HCT116 (cell line): Measurements from ENCODE around the gene TSPAN2. TPM values are rescaled to one million over a fixed set of nuclear protein-coding genes. Genes with fewer than 3 reads are reported as not detected.

Source experiments
- ATAC-seq: fragments of 200-7000 bp; cut with Tn5 transposase; 2 replicates; pipeline ENCODE4 v1.9.1; 2020; ENCODE audit warnings: mild to moderate bottlenecking, moderate library complexity
- BruUV-seq: library from RNA; stranded (reverse); fragments of 400-500 nt; replicated peaks from 2 replicates; lab custom pipeline; 2021; lab: Mats Ljungman, UMichigan
- CTCF ChIA-PET: fragments of 300-600 bp; sonication (Branson Sonifier 250); formaldehyde crosslinking; loops from one replicate; lab custom pipeline; 2021; ENCODE audit warnings: antibody characterized with exemption; lab: Charles Lee
- POLR2A ChIA-PET: fragments of 300-600, 350-600 bp; sonication (Branson Sonifier 250); formaldehyde crosslinking; loops from one replicate; lab custom pipeline; 2021; ENCODE audit warnings: antibody characterized with exemption; lab: Charles Lee
- RAD21 ChIA-PET, 2 experiments: fragments of 300-600 bp; sonication (Branson Sonifier 250); formaldehyde crosslinking; loops; one replicate each; lab custom pipeline; 2023; ENCODE audit warnings: low total read pairs in 2 of 2; ENCODE audit not compliant: uncharacterized antibody in 2 of 2, unreplicated experiment in 2 of 2, low non-redundant PET in 1 of 2; lab: Charles Lee
- DNase-seq: peaks from one replicate; pipeline ENCODE4 v3.0.0-alpha.2; 2010; ENCODE audit warnings: low read depth, low spot score
- H2AFZ ChIP-seq: fragments of 200-600 bp; shearing (Covaris generic), sonication (generic); 2 replicates; pipeline ENCODE4 v1.6.1; 2017; ENCODE audit warnings: low read depth, mixed run types, mixed read lengths, antibody characterized with exemption, low read length; ENCODE audit not compliant: poor library complexity, severe bottlenecking
- H3K27ac ChIP-seq: 2 replicates; pipeline ENCODE4 v1.5.1; 2012; ENCODE audit warnings: low read depth, low read length
- H3K27me3 ChIP-seq: fragments of 200-600 bp; sonication (generic); 2 replicates; pipeline ENCODE4 v1.6.1; 2016; ENCODE audit warnings: mixed run types, low read length, mixed read lengths; ENCODE audit not compliant: insufficient read depth
- H3K36me3 ChIP-seq, 2 experiments: fragments of 200-500 bp in 1 of 2; fragments of 200-600 bp in 1 of 2; sonication (Bioruptor generic) in 1 of 2; sonication (generic) in 1 of 2; 2 replicates each; pipeline versions ENCODE4 v1.5.1 to v1.6.1; 2014 to 2016; ENCODE audit warnings: low read length in 2 of 2, inconsistent platforms in 1 of 2, mixed read lengths in 1 of 2, mixed run types in 1 of 2; ENCODE audit not compliant: insufficient read depth in 2 of 2, control insufficient read depth in 1 of 2
- H3K4me1 ChIP-seq, 2 experiments: fragments of 200-600 bp in 1 of 2; sonication (generic) in 1 of 2; 2 replicates each; pipeline versions ENCODE4 v1.5.1 to v1.6.1; 2012 to 2017; ENCODE audit warnings: low read length in 2 of 2, inconsistent platforms in 1 of 2, mild to moderate bottlenecking in 1 of 2, mixed read lengths in 1 of 2, mixed run types in 1 of 2, moderate library complexity in 1 of 2; ENCODE audit not compliant: insufficient read depth in 2 of 2, control insufficient read depth in 1 of 2
- H3K4me2 ChIP-seq: fragments of 200-600 bp; sonication (generic); 2 replicates; pipeline ENCODE4 v1.6.1; 2017; ENCODE audit warnings: mixed run types, low read length, mixed read lengths
- H3K4me3 ChIP-seq, 2 experiments: fragments of 200-600 bp in 1 of 2; sonication (generic) in 1 of 2; replicated peaks in 1 of 2; 2 replicates each; pipeline ENCODE4 v1.5.1; 2011 to 2016; ENCODE audit warnings: low read length in 2 of 2, control low read depth in 1 of 2, low read depth in 1 of 2, mild to moderate bottlenecking in 1 of 2, mixed read lengths in 1 of 2, mixed run types in 1 of 2
- H3K79me2 ChIP-seq: fragments of 200-600 bp; sonication (generic); 2 replicates; pipeline ENCODE4 v1.6.1; 2017; ENCODE audit warnings: mild to moderate bottlenecking, mixed run types, low read length, moderate library complexity, mixed read lengths; ENCODE audit not compliant: insufficient read depth
- H3K9ac ChIP-seq: fragments of 200-600 bp; sonication (generic); 2 replicates; pipeline ENCODE4 v1.6.1; 2016; ENCODE audit warnings: low read length, mixed read lengths
- H3K9me2 ChIP-seq: fragments of 200-600 bp; sonication (generic), shearing (Covaris generic); 2 replicates; pipeline ENCODE4 v1.6.1; 2017; ENCODE audit warnings: mixed run types, mild to moderate bottlenecking, moderate library complexity; ENCODE audit not compliant: insufficient read depth
- H3K9me3 ChIP-seq, 2 experiments: fragments of 200-500 bp in 1 of 2; fragments of 200-600 bp in 1 of 2; sonication (Bioruptor generic) in 1 of 2; sonication (generic) in 1 of 2; 2 replicates each; pipeline ENCODE4 v1.6.1; 2014 to 2017; ENCODE audit warnings: low read length in 2 of 2, mixed read lengths in 2 of 2, inconsistent platforms in 1 of 2, low read depth in 1 of 2, mild to moderate bottlenecking in 1 of 2, mixed run types in 1 of 2, moderate library complexity in 1 of 2; ENCODE audit not compliant: control insufficient read depth in 1 of 2, insufficient read depth in 1 of 2
- H4K20me1 ChIP-seq: fragments of 200-600 bp; sonication (generic), shearing (Covaris generic); 2 replicates; pipeline ENCODE4 v1.6.1; 2017; ENCODE audit warnings: mixed run types, mild to moderate bottlenecking, moderate library complexity; ENCODE audit not compliant: insufficient read depth
- CBX3 ChIP-seq: IDR thresholded peaks from 2 replicates; pipeline ENCODE4 v1.6.1; 2012; ENCODE audit warnings: low read depth
- CEBPB ChIP-seq: IDR thresholded peaks from 2 replicates; pipeline ENCODE4 v1.6.1; 2012; ENCODE audit warnings: low read depth
- EGR1 ChIP-seq: IDR thresholded peaks from 2 replicates; pipeline ENCODE4 v1.6.1; 2012; ENCODE audit warnings: low read depth
- ELF1 ChIP-seq: IDR thresholded peaks from 2 replicates; pipeline ENCODE4 v1.6.1; 2012; ENCODE audit warnings: low read depth, borderline replicate concordance
- EZH2phosphoT487 ChIP-seq: fragments of 200-600 bp; IDR thresholded peaks from 2 replicates; pipeline ENCODE4 v1.6.1; 2018; ENCODE audit warnings: antibody characterized with exemption, borderline replicate concordance
- POLR2AphosphoS5 ChIP-seq: IDR thresholded peaks from 2 replicates; pipeline ENCODE4 v1.6.1; 2011; ENCODE audit warnings: mild to moderate bottlenecking, low read depth, low read length, moderate library complexity
- SP1 ChIP-seq: IDR thresholded peaks from 2 replicates; pipeline ENCODE4 v1.6.1; 2012; ENCODE audit warnings: low read depth
- SRF ChIP-seq: IDR thresholded peaks from 2 replicates; pipeline ENCODE4 v1.6.1; 2012; ENCODE audit warnings: low read depth
- TCF7L2 ChIP-seq: IDR thresholded peaks from 2 replicates; pipeline ENCODE4 v1.7.0; 2011; ENCODE audit warnings: borderline replicate concordance, inconsistent platforms; ENCODE audit not compliant: insufficient read depth, insufficient read length; ENCODE audit errors: extremely low read depth
- ZNF274 ChIP-seq: fragments of 200-500 bp; sonication (Bioruptor generic); IDR thresholded peaks from 2 replicates; pipeline ENCODE4 v1.6.1; 2014; ENCODE audit warnings: mild to moderate bottlenecking, low read depth, low read length, inconsistent platforms
- intact Hi-C: fragments of 100-400 bp; cut with micrococcal nuclease; formaldehyde crosslinking; loops from 2 replicates; pipeline ENCODE4 v1.10.0; 2022
- total RNA-seq: library from RNA; stranded (reverse); gene quantifications from one replicate; pipeline ENCODE4 v1.2.1, GENCODE V29; 2021; ENCODE audit not compliant: unreplicated experiment
- TF ChIP-seq, protein P1 (sequence below): IDR thresholded peaks from 2 replicates; pipeline ENCODE4 v1.6.1; 2011; ENCODE audit warnings: mild to moderate bottlenecking, low read length, moderate library complexity; ENCODE audit not compliant: insufficient replicate concordance; ENCODE audit errors: extremely low read depth
- TF ChIP-seq, protein P2 (sequence below): IDR thresholded peaks from 2 replicates; pipeline ENCODE4 v1.6.1; 2012
- TF ChIP-seq, protein P3 (sequence below), 3 experiments: fragments of 200-600 bp in 1 of 3; sonication (generic) in 1 of 3; IDR thresholded peaks in 2 of 3; conservative IDR thresholded peaks in 1 of 3; 2 replicates each; pipeline ENCODE4 v1.5.1; 2012 to 2017; ENCODE audit warnings: low read depth in 2 of 3, low read length in 2 of 3, antibody characterized with exemption in 1 of 3, borderline replicate concordance in 1 of 3, control low read depth in 1 of 3, mild to moderate bottlenecking in 1 of 3, mixed read lengths in 1 of 3, mixed run types in 1 of 3, moderate library complexity in 1 of 3; ENCODE audit not compliant: insufficient read depth in 1 of 3
- TF ChIP-seq, protein P4 (sequence below): IDR thresholded peaks from 2 replicates; pipeline ENCODE4 v1.6.1; 2012; ENCODE audit warnings: low read depth
- TF ChIP-seq, protein P5 (sequence below): IDR thresholded peaks from 2 replicates; pipeline ENCODE4 v1.6.1; 2012

TSPAN2 gene
- total RNA-seq, 1 experiment from 2014 or later: 0.98 TPM

DNA sequence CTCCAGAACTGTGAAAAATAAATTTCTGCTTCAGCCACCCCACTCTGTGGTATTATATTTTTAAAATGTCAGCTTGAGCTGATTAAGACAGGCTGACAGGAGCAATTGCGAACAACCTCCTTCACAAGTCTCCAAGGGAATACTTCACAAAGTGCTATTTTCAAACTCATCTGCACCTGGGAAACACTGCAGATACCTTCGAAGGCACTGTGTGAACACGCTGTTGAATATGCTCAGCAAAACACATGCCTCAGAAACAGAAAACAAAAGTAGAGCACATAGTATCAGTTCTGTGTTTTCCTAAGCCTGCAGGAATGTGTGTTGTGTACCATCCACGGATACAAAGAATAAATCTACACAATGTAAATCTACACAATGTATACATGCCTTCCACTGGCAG is 10.6 kb downstream of the TSPAN2 start (continued):
- TF ChIP-seq, protein P1, sequence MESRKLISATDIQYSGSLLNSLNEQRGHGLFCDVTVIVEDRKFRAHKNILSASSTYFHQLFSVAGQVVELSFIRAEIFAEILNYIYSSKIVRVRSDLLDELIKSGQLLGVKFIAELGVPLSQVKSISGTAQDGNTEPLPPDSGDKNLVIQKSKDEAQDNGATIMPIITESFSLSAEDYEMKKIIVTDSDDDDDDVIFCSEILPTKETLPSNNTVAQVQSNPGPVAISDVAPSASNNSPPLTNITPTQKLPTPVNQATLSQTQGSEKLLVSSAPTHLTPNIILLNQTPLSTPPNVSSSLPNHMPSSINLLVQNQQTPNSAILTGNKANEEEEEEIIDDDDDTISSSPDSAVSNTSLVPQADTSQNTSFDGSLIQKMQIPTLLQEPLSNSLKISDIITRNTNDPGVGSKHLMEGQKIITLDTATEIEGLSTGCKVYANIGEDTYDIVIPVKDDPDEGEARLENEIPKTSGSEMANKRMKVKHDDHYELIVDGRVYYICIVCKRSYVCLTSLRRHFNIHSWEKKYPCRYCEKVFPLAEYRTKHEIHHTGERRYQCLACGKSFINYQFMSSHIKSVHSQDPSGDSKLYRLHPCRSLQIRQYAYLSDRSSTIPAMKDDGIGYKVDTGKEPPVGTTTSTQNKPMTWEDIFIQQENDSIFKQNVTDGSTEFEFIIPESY: no peak
- TF ChIP-seq CBX3 (no peak), TCF7L2 (no peak), CEBPB (no peak)

DNA sequence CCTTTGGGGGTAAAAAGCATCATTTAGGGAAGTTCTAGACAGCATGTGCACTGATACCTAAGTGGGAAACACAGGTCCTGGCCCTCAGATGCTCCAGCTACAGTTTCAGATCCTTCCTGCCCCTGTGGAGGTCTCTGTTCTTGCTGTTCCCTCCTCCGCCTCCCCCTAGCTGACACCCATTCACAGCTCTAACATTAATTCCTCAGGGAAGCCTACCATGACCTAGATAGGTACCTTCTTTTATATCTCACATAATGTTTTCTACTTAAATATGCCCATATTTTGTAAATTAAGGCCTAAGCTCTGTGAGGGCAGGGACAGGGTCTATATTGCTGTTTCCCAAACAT is 11.3 kb downstream of the TSPAN2 start:
- Histone ChIP-seq H3K4me2 (no peak overlapping the region), H3K9me2 (no peaks in the 10 kb centered on the region), H3K79me2 (no peaks in the 10 kb centered on the region), H3K36me3 (no peaks in the 10 kb centered on the region), H3K4me1 (no peaks in the 10 kb centered on the region), H4K20me1 (no peaks in the 10 kb centered on the region), H3K27me3 (no peaks in the 10 kb centered on the region), H3K4me3 (no peak overlapping the region), H3K9me3 (no peaks in the 10 kb centered on the region), H2AFZ (no peak overlapping the region), H3K27ac (no peak overlapping the region), H3K9ac (no peak overlapping the region)
- ChIA-PET POLR2A (no interaction called here), CTCF (no interaction called here), RAD21 (no interaction called here)
- intact Hi-C loops: no loop called here
- no TSS peak for BruUV-seq
- no peak for DNase-seq
- no peak for TF ChIP-seq POLR2AphosphoS5
- TF ChIP-seq, protein P2, sequence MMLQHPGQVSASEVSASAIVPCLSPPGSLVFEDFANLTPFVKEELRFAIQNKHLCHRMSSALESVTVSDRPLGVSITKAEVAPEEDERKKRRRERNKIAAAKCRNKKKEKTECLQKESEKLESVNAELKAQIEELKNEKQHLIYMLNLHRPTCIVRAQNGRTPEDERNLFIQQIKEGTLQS: no peak
- TF ChIP-seq, protein P3, sequence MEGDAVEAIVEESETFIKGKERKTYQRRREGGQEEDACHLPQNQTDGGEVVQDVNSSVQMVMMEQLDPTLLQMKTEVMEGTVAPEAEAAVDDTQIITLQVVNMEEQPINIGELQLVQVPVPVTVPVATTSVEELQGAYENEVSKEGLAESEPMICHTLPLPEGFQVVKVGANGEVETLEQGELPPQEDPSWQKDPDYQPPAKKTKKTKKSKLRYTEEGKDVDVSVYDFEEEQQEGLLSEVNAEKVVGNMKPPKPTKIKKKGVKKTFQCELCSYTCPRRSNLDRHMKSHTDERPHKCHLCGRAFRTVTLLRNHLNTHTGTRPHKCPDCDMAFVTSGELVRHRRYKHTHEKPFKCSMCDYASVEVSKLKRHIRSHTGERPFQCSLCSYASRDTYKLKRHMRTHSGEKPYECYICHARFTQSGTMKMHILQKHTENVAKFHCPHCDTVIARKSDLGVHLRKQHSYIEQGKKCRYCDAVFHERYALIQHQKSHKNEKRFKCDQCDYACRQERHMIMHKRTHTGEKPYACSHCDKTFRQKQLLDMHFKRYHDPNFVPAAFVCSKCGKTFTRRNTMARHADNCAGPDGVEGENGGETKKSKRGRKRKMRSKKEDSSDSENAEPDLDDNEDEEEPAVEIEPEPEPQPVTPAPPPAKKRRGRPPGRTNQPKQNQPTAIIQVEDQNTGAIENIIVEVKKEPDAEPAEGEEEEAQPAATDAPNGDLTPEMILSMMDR (IDR thresholded peaks at IDR 0.05 in 2 of 3, conservative IDR thresholded peaks at IDR 0.05 in 1 of 3; ENCODE audit: borderline replicate concordance in 1 of 3, insufficient read depth in 1 of 3, low read depth in 2 of 3, low read length in 2 of 3): no peak
- TF ChIP-seq, protein P4, sequence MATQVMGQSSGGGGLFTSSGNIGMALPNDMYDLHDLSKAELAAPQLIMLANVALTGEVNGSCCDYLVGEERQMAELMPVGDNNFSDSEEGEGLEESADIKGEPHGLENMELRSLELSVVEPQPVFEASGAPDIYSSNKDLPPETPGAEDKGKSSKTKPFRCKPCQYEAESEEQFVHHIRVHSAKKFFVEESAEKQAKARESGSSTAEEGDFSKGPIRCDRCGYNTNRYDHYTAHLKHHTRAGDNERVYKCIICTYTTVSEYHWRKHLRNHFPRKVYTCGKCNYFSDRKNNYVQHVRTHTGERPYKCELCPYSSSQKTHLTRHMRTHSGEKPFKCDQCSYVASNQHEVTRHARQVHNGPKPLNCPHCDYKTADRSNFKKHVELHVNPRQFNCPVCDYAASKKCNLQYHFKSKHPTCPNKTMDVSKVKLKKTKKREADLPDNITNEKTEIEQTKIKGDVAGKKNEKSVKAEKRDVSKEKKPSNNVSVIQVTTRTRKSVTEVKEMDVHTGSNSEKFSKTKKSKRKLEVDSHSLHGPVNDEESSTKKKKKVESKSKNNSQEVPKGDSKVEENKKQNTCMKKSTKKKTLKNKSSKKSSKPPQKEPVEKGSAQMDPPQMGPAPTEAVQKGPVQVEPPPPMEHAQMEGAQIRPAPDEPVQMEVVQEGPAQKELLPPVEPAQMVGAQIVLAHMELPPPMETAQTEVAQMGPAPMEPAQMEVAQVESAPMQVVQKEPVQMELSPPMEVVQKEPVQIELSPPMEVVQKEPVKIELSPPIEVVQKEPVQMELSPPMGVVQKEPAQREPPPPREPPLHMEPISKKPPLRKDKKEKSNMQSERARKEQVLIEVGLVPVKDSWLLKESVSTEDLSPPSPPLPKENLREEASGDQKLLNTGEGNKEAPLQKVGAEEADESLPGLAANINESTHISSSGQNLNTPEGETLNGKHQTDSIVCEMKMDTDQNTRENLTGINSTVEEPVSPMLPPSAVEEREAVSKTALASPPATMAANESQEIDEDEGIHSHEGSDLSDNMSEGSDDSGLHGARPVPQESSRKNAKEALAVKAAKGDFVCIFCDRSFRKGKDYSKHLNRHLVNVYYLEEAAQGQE: no peak
- TF ChIP-seq EZH2phosphoT487: no peak
- TF ChIP-seq SRF: no peak
- TF ChIP-seq ZNF274: no peak
- no peak for TF ChIP-seq EGR1
- TF ChIP-seq, protein P5, sequence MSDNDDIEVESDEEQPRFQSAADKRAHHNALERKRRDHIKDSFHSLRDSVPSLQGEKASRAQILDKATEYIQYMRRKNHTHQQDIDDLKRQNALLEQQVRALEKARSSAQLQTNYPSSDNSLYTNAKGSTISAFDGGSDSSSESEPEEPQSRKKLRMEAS: no peak
- TF ChIP-seq, protein P1: no peak
- no peak for TF ChIP-seq ELF1
- TF ChIP-seq SP1: no peak
- no peak for ATAC-seq
